Measurements from ENCODE around the gene KIAA1328. TPM values are rescaled to one million over a fixed set of nuclear protein-coding genes. Genes with fewer than 3 reads are reported as not detected.

The KIAA1328 gene
- total RNA-seq, 1 experiment from 2014 or later: 4.9 TPM

DNA sequence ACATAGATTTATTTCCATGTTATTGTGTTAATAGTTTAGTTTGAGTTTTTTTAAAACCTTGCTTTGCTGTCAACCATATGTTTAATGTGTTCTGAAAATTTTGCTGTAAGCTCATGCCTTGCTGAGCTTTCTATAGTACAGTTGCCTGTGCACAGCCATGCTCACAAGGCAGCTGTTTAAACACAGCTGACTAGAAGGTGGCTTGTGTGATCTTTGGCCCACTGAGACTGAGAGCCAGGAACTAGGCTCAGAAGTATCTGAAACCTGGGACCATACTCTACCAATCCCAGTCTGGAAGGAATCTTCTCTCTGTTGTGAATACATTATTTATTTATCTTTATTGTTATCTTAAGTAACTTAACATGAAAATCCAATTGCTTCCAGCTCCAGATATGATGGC lies 350.5 kb downstream of the KIAA1328 start:
- no peaks in the 10 kb centered on the region for H3K36me3 ChIP-seq (ENCODE audit: control insufficient read depth, insufficient read depth, low read length)
- Mint-ChIP-seq H3K9me3 (ENCODE audit: unreplicated experiment) (no peaks in the 10 kb centered on the region), H3K27ac (ENCODE audit: unreplicated experiment) (peak overlapping the region; percentile 48), H3K27me3 (ENCODE audit: insufficient read depth, unreplicated experiment) (no peaks in the 10 kb centered on the region), H3K36me3 (ENCODE audit: insufficient read depth, unreplicated experiment) (no peaks in the 10 kb centered on the region), H3K4me1 (ENCODE audit: low read depth, unreplicated experiment) (peaks cover 8% of the 10 kb centered on the region), H3K4me3 (ENCODE audit: unreplicated experiment) (no peak overlapping the region)
- ChIA-PET CTCF (no interaction called here), POLR2A (no interaction called here)
- TF ChIP-seq, protein P1, sequence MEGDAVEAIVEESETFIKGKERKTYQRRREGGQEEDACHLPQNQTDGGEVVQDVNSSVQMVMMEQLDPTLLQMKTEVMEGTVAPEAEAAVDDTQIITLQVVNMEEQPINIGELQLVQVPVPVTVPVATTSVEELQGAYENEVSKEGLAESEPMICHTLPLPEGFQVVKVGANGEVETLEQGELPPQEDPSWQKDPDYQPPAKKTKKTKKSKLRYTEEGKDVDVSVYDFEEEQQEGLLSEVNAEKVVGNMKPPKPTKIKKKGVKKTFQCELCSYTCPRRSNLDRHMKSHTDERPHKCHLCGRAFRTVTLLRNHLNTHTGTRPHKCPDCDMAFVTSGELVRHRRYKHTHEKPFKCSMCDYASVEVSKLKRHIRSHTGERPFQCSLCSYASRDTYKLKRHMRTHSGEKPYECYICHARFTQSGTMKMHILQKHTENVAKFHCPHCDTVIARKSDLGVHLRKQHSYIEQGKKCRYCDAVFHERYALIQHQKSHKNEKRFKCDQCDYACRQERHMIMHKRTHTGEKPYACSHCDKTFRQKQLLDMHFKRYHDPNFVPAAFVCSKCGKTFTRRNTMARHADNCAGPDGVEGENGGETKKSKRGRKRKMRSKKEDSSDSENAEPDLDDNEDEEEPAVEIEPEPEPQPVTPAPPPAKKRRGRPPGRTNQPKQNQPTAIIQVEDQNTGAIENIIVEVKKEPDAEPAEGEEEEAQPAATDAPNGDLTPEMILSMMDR (IDR thresholded peaks at IDR 0.05; ENCODE audit: insufficient read depth in 1 of 2, low read depth in 1 of 2, low read length in 1 of 2, severe bottlenecking in 1 of 2, unreplicated experiment in 1 of 2): no peak
- H3K27me3 ChIP-seq (replicated peaks; ENCODE audit: control insufficient read depth, insufficient read depth, low read length): no peaks in the 10 kb centered on the region
- BruUV-seq (replicated peaks): no TSS peak
- H3K4me1 ChIP-seq: peaks cover 23% of the 10 kb centered on the region
- intact Hi-C loops (cut with micrococcal nuclease; ENCODE audit: unreplicated experiment): loop anchor here (2.0 kb wide), 1 partner anchor 237 kb away; no protein-coding TSS in a partner anchor
- peak; percentile 8 to 26 for DNase-seq
- H3K4me3 ChIP-seq (ENCODE audit: low read depth, low read length): no peak overlapping the region
- H3K9me3 ChIP-seq: no peaks in the 10 kb centered on the region

DNA sequence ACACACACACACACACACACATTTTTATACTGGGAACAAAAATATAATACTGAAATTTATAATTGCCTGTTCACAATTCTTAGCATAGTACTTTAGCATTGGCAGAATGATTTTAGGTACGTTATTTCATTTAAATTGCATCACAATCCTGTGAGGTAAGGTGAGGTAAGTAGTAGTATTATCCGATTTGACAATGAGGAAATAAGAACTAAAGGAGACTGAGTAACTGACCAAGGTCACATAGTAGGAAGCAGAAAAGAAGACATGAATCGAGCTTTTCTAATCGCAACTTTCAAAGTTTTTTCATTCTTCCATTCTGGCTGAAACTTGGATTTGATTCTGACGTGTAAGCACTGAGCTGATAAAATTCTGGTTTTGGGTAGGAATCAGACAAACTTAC lies 351.2 kb downstream of the KIAA1328 start:
- no peaks in the 10 kb centered on the region for H3K36me3 Mint-ChIP-seq (ENCODE audit: insufficient read depth, unreplicated experiment)
- no peak overlapping the region for H3K4me3 ChIP-seq (ENCODE audit: low read depth, low read length)
- H3K27me3 Mint-ChIP-seq (ENCODE audit: insufficient read depth, unreplicated experiment): no peaks in the 10 kb centered on the region
- H3K4me1 Mint-ChIP-seq (ENCODE audit: low read depth, unreplicated experiment): peaks cover 8% of the 10 kb centered on the region
- H3K27ac Mint-ChIP-seq (ENCODE audit: unreplicated experiment): no peak overlapping the region
- DNase-seq: no peak
- H3K4me1 ChIP-seq: peaks cover 20% of the 10 kb centered on the region
- H3K27me3 ChIP-seq (replicated peaks; ENCODE audit: control insufficient read depth, insufficient read depth, low read length): no peaks in the 10 kb centered on the region
- BruUV-seq (replicated peaks): no TSS peak
- H3K9me3 ChIP-seq: no peaks in the 10 kb centered on the region
- no peaks in the 10 kb centered on the region for H3K9me3 Mint-ChIP-seq (ENCODE audit: unreplicated experiment)
- POLR2A ChIA-PET: no interaction called here
- no peak overlapping the region for H3K4me3 Mint-ChIP-seq (ENCODE audit: unreplicated experiment)
- TF ChIP-seq, protein P1 (IDR thresholded peaks at IDR 0.05; ENCODE audit: insufficient read depth in 1 of 2, low read depth in 1 of 2, low read length in 1 of 2, severe bottlenecking in 1 of 2, unreplicated experiment in 1 of 2): no peak
- H3K36me3 ChIP-seq (ENCODE audit: control insufficient read depth, insufficient read depth, low read length): no peaks in the 10 kb centered on the region
- CTCF ChIA-PET: no interaction called here
- intact Hi-C loops (cut with micrococcal nuclease; ENCODE audit: unreplicated experiment): no loop called here

DNA sequence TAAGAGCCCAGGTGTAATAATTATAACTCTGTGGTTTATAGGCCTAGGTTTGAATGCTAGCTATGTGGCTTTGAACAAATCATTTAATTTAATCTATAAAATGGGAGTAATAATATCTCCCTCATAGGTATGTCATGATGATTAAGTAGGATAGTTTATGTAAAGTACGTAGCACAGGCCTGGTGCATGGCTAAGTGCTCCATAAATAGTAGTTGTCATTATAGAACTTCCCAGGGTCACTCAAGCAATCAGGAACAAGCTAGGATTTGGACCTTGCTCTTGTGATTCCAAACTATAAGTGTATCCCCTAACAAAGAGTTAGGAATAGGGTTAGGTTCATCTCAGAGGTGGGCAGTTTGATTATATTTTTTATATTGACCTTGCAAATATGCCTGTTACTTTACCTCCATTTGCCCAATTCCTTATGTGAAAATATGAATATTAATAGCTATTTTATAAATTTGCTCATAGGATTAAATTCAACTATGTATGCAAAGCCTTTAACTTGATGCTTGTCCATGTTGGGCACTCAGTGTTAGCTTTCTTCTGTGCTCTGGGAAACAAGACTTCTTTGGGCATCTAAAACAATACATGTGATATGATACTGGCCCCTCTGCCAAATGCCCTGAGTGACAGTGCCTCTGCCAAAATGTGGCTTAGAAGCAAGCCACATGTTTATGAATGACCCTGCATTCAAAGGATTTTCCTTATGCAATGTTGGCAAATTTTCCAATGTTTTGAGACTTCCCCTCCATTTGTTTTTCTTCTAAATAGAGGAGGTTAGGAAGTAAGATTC lies 353.6 kb downstream of the KIAA1328 start:
- Histone ChIP-seq H3K36me3 (ENCODE audit: control insufficient read depth, insufficient read depth, low read length) (no peaks in the 10 kb centered on the region), H3K4me1 (no peaks in the 10 kb centered on the region), H3K9me3 (no peaks in the 10 kb centered on the region), H3K4me3 (ENCODE audit: low read depth, low read length) (no peak overlapping the region), H3K27me3 (replicated peaks; ENCODE audit: control insufficient read depth, insufficient read depth, low read length) (no peaks in the 10 kb centered on the region)
- POLR2A ChIA-PET: no interaction called here
- no TSS peak for BruUV-seq (replicated peaks)
- Mint-ChIP-seq H3K27ac (ENCODE audit: unreplicated experiment) (no peak overlapping the region), H3K36me3 (ENCODE audit: insufficient read depth, unreplicated experiment) (no peaks in the 10 kb centered on the region), H3K27me3 (ENCODE audit: insufficient read depth, unreplicated experiment) (no peaks in the 10 kb centered on the region), H3K4me3 (ENCODE audit: unreplicated experiment) (no peak overlapping the region), H3K4me1 (ENCODE audit: low read depth, unreplicated experiment) (peaks cover 8% of the 10 kb centered on the region), H3K9me3 (ENCODE audit: unreplicated experiment) (no peaks in the 10 kb centered on the region)
- no peak for DNase-seq
- intact Hi-C loops (cut with micrococcal nuclease; ENCODE audit: unreplicated experiment): no loop called here
- TF ChIP-seq, protein P1 (IDR thresholded peaks at IDR 0.05; ENCODE audit: insufficient read depth in 1 of 2, low read depth in 1 of 2, low read length in 1 of 2, severe bottlenecking in 1 of 2, unreplicated experiment in 1 of 2): no peak
- CTCF ChIA-PET: no interaction called here

All from Caco-2 (cell line).